Hippocampal formation (tissue), 2 donors: ENCODE data around the gene CCDC9B.
A peak's percentile ranks its signal among the peaks of the same experiment; 100 is the strongest.

Source experiments
- DNase-seq, 2 donors: peaks; one replicate each; lab custom pipeline; 2025; lab: John Stamatoyannopoulos, UW

The CCDC9B gene

GRCh38 chr15:40365624-40366456 lies 25.1 kb upstream of the CCDC9B start:
- DNase-seq, result no peak

- DNase-seq, result no peak
Measured at GRCh38 chr15:40365016-40365415, 24.3 kb upstream of the CCDC9B start.

- no peak for DNase-seq
Measured at GRCh38 chr15:40364251-40364650, 23.5 kb upstream of the CCDC9B start.

GRCh38 chr15:40363611-40364010 lies 22.9 kb upstream of the CCDC9B start:
- no peak for DNase-seq

GRCh38 chr15:40361640-40362039 lies 20.9 kb upstream of the CCDC9B start:
- no peak for DNase-seq

- DNase-seq, result no peak
Measured at GRCh38 chr15:40360015-40360414, 19.3 kb upstream of the CCDC9B start.

- no peak for DNase-seq
Measured at GRCh38 chr15:40358471-40359353, 18.0 kb upstream of the CCDC9B start.

- DNase-seq, result peak; percentile 84 to 86
Measured at GRCh38 chr15:40357723-40358470, 17.2 kb upstream of the CCDC9B start, which contains the start of gene DISP2. Gene DISP2 (plus strand): TSS chr15:40358219. CDS start chr15:40358322, 103 bp downstream.

GRCh38 chr15:40357246-40357645 lies 16.5 kb upstream of the CCDC9B start:
- DNase-seq, result no peak

- DNase-seq, result no peak
Measured at GRCh38 chr15:40355976-40356585, 15.3 kb upstream of the CCDC9B start.

- DNase-seq, result peak in 1 of 2 donors; percentile 52
Measured at GRCh38 chr15:40354408-40355171, 13.9 kb upstream of the CCDC9B start.

- no peak for DNase-seq
Measured at GRCh38 chr15:40353697-40354096, 13.0 kb upstream of the CCDC9B start.

- DNase-seq, result no peak
Measured at GRCh38 chr15:40352281-40352901, 11.7 kb upstream of the CCDC9B start.

GRCh38 chr15:40349163-40349562 lies 8.4 kb upstream of the CCDC9B start:
- DNase-seq, result no peak

- DNase-seq, result no peak
Measured at GRCh38 chr15:40348474-40348870, 7.7 kb upstream of the CCDC9B start.

GRCh38 chr15:40347559-40348473 lies 7.1 kb upstream of the CCDC9B start:
- no peak for DNase-seq

GRCh38 chr15:40346579-40347558 lies 6.1 kb upstream of the CCDC9B start:
- DNase-seq, result no peak
